ENCODE data around the gene IL17RD. TPM values are rescaled to one million over a fixed set of nuclear protein-coding genes. Genes with fewer than 3 reads are reported as not detected.

Gene IL17RD
- total and polyA plus RNA-seq, 2 donors (not counting 1 experiment from before 2014, with no cell fraction given), result 0.05 TPM; not detected in 1

DNA sequence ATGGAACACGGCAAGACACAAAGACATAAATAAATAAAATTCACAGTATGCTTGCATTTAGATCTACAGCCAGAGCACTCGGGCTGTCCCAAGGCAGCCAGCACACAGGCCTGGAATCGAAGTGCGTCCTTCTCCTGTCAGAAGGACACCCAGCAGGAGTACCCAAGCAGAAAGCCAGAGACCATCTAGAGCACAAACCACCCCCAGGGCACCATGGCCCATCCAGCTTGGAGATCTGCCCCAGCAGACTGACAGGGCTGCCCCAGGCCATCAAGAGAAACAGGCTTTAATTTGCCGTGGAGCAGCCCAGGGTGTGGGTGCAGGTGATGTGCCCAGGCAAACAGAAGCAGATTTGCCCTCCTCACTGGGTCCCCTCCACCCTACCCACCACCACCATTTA is 112.5 kb downstream of the IL17RD start:
- no peaks in the 10 kb centered on the region for H3K4me1 ChIP-seq (ENCODE audit: control insufficient read depth in 2 of 2, insufficient read depth in 2 of 2, low read length in 2 of 2)
- intact Hi-C loops (cut with micrococcal nuclease), result no loop called here
- no peak overlapping the region for H3K27ac Mint-ChIP-seq
- WGBS (ENCODE audit: insufficient coverage), result 100% methylated on average over 5 of the region's 5 CpGs
- H4K20me1 ChIP-seq (ENCODE audit: control insufficient read depth, insufficient read depth, low read length, poor library complexity, severe bottlenecking), result no peaks in the 10 kb centered on the region
- H3K36me3 ChIP-seq (replicated peaks in 1 of 2; ENCODE audit: control extremely low read depth in 1 of 2, control insufficient read depth in 1 of 2, extremely low read depth in 1 of 2, insufficient read depth in 2 of 2, low read length in 1 of 2), result no peaks in the 10 kb centered on the region
- no peak overlapping the region for H2AFZ ChIP-seq (ENCODE audit: insufficient read depth, low read depth, low read length, poor library complexity, severe bottlenecking)
- DNase-seq (no peak), ATAC-seq (ENCODE audit: low read depth) (no peak)
- H3K4me2 ChIP-seq (replicated peaks; ENCODE audit: low read depth, low read length, poor library complexity, severe bottlenecking), result no peak overlapping the region
- H3K4me1 Mint-ChIP-seq, result peaks cover 7% of the 10 kb centered on the region
- no peaks in the 10 kb centered on the region for H3K9me3 ChIP-seq (ENCODE audit: control extremely low read depth in 1 of 3, control insufficient read depth in 2 of 3, insufficient read depth in 1 of 3, low read length in 2 of 3)
- POLR2A ChIA-PET, result no interaction called here
- CTCF ChIA-PET, result no interaction called here
- no peaks in the 10 kb centered on the region for H3K9me3 Mint-ChIP-seq (ENCODE audit: insufficient read depth)
- H3K4me3 Mint-ChIP-seq, result no peak overlapping the region
- TF ChIP-seq, protein P1, sequence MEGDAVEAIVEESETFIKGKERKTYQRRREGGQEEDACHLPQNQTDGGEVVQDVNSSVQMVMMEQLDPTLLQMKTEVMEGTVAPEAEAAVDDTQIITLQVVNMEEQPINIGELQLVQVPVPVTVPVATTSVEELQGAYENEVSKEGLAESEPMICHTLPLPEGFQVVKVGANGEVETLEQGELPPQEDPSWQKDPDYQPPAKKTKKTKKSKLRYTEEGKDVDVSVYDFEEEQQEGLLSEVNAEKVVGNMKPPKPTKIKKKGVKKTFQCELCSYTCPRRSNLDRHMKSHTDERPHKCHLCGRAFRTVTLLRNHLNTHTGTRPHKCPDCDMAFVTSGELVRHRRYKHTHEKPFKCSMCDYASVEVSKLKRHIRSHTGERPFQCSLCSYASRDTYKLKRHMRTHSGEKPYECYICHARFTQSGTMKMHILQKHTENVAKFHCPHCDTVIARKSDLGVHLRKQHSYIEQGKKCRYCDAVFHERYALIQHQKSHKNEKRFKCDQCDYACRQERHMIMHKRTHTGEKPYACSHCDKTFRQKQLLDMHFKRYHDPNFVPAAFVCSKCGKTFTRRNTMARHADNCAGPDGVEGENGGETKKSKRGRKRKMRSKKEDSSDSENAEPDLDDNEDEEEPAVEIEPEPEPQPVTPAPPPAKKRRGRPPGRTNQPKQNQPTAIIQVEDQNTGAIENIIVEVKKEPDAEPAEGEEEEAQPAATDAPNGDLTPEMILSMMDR (IDR thresholded peaks at IDR 0.05), result no peak
- TF ChIP-seq EZH2 (IDR thresholded peaks at IDR 0.05; ENCODE audit: borderline replicate concordance, insufficient read depth, low read depth, low read length, poor library complexity, severe bottlenecking), result no peak
- H3K79me2 ChIP-seq (ENCODE audit: control insufficient read depth, insufficient read depth, low read length), result no peaks in the 10 kb centered on the region
- H3K4me3 ChIP-seq (ENCODE audit: control extremely low read depth in 1 of 5, extremely low read depth in 1 of 5, insufficient read depth in 1 of 5, low read depth in 2 of 5, low read length in 4 of 5), result no peak overlapping the region
- H3K27ac ChIP-seq (ENCODE audit: low read length in 2 of 2), result no peak overlapping the region
- peaks cover 0 to 3% (median 0%) of the 10 kb centered on the region in 4 experiments for H3K27me3 ChIP-seq (replicated peaks in 1 of 4; ENCODE audit: control extremely low read depth in 1 of 4, control insufficient read depth in 3 of 4, insufficient read depth in 4 of 4, low read length in 3 of 4)
- H3K9ac ChIP-seq (ENCODE audit: low read length), result no peak overlapping the region
- peaks cover 36% of the 10 kb centered on the region for H3K27me3 Mint-ChIP-seq

DNA sequence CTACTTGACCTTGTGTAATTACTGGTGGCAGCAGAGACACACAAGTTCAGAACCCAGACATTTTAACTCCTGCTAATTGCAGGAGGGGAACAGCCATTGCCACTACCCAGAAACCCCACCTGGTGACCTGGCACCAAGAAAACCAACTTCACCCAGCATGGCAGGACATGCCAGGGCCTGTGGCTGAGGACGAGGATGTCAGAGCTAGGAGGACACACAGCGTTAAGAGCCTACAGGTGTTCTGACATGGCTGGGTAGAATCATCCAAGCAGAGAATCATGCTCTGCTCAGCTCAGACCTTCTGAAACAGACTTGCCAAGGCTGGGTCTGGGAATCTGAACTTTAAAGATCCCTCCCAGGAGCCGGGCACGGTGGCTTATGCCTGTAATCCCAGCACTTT is 116.4 kb downstream of the IL17RD start:
- no peak for DNase-seq
- peaks cover 25% of the 10 kb centered on the region for H3K27me3 Mint-ChIP-seq
- H3K27ac Mint-ChIP-seq, result no peak overlapping the region
- H3K9ac ChIP-seq (ENCODE audit: low read length), result no peak overlapping the region
- H3K4me2 ChIP-seq (replicated peaks; ENCODE audit: low read depth, low read length, poor library complexity, severe bottlenecking), result no peak overlapping the region
- H4K20me1 ChIP-seq (ENCODE audit: control insufficient read depth, insufficient read depth, low read length, poor library complexity, severe bottlenecking), result no peaks in the 10 kb centered on the region
- H3K36me3 ChIP-seq (replicated peaks in 1 of 2; ENCODE audit: control extremely low read depth in 1 of 2, control insufficient read depth in 1 of 2, extremely low read depth in 1 of 2, insufficient read depth in 2 of 2, low read length in 1 of 2), result no peaks in the 10 kb centered on the region
- no peak overlapping the region for H3K4me3 Mint-ChIP-seq
- H3K79me2 ChIP-seq (ENCODE audit: control insufficient read depth, insufficient read depth, low read length), result no peaks in the 10 kb centered on the region
- no peaks in the 10 kb centered on the region for H3K27me3 ChIP-seq (replicated peaks in 1 of 4; ENCODE audit: control extremely low read depth in 1 of 4, control insufficient read depth in 3 of 4, insufficient read depth in 4 of 4, low read length in 3 of 4)
- TF ChIP-seq, protein P1 (IDR thresholded peaks at IDR 0.05), result no peak
- no peak for TF ChIP-seq EZH2 (IDR thresholded peaks at IDR 0.05; ENCODE audit: borderline replicate concordance, insufficient read depth, low read depth, low read length, poor library complexity, severe bottlenecking)
- H3K9me3 Mint-ChIP-seq (ENCODE audit: insufficient read depth), result no peaks in the 10 kb centered on the region
- ATAC-seq (ENCODE audit: low read depth), result no peak
- intact Hi-C loops (cut with micrococcal nuclease), result no loop called here
- 52% methylated on average over 4 of the region's 4 CpGs for WGBS (ENCODE audit: insufficient coverage)
- H3K9me3 ChIP-seq (ENCODE audit: control extremely low read depth in 1 of 3, control insufficient read depth in 2 of 3, insufficient read depth in 1 of 3, low read length in 2 of 3), result no peaks in the 10 kb centered on the region
- peaks cover 7% of the 10 kb centered on the region for H3K4me1 Mint-ChIP-seq
- no peak overlapping the region for H3K4me3 ChIP-seq (ENCODE audit: control extremely low read depth in 1 of 5, extremely low read depth in 1 of 5, insufficient read depth in 1 of 5, low read depth in 2 of 5, low read length in 4 of 5)
- H3K4me1 ChIP-seq (ENCODE audit: control insufficient read depth in 2 of 2, insufficient read depth in 2 of 2, low read length in 2 of 2), result no peaks in the 10 kb centered on the region
- ChIA-PET CTCF (interaction anchor here (1.0 kb wide), 1 partner anchor 51 kb away, joined by 3 read pairs; no protein-coding TSS in a partner anchor), POLR2A (no interaction called here)
- no peak overlapping the region for H3K27ac ChIP-seq (ENCODE audit: low read length in 2 of 2)
- H2AFZ ChIP-seq (ENCODE audit: insufficient read depth, low read depth, low read length, poor library complexity, severe bottlenecking), result no peak overlapping the region

All from B cell (primary cell).